Stimulated activated CD8-positive, alpha-beta memory T cell treated with anti-CD3 and anti-CD28 coated beads, Interleukin-12 subunit alpha, Interleukin-12 subunit beta, amount 100 ng/mL, for 4 hours (primary cell): ENCODE data around the gene EIPR1.
"Not testable (repeated sequence)": the region's sequence is repeated elsewhere in the genome, so short reads cannot be mapped to it uniquely, and the experiment has no call there.

ENCODE experiments used
- DNase-seq: peaks from one replicate; pipeline ENCODE4 v3.0.0-alpha.2; 2020; ENCODE audit warnings: low read depth

The EIPR1 gene

GRCh38 chr2:3357926-3358325 is 19.7 kb downstream of the EIPR1 start:
- DNase-seq: no peak

- DNase-seq: not testable (repeated sequence)
Observed at GRCh38 chr2:3357446-3357845, 20.2 kb downstream of the EIPR1 start.

DNA sequence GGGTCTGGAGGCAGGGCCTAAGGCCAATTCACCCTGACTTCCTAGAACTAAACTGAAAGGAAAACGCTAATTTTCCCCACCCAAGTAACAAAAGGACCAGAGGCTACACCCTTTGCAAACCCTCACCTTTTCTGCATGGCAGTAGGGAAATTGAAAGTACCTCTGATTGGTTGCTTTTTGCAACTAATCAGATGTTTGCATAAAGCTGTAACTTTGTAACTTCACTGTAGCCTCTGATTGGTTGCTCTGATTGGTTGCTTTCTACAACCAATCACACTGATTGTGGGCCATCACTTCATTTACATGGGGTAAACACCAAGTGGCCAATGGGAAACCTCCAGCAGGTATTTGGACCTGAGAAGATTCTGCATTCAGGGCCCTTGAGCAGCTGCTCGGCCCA is 20.8 kb downstream of the EIPR1 start:
- no peak for DNase-seq

DNA sequence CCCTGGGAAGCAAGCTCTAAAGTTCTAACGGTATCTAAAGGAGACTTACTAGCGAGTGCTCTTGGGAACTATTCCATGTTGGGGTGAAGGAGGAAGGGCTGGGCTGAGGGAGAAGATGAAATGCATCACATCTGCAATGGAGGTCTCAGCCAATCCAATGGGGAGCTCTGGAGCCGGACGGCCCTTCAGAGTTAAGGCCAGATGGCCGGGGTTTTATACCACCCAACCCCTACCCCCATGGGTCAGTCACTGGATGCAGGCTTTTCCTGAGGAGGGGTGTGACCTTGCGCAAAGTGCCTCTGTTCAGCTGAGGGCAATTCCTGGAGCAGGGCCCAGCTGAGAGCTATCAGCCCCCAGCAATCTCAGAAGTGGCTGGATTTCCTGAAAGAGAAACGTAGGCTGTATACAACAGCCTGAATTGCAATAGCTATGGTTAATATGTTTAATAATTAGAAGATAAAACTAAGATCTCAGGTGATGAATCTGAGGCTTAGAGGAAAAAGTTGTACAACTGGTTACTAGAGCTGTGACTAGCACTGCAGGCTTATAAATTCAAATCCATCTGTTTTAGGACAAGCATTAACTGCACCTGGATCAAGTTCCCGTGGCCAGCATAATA is 21.6 kb downstream of the EIPR1 start:
- DNase-seq: no peak

GRCh38 chr2:3354986-3355385 is 22.6 kb downstream of the EIPR1 start:
- no peak for DNase-seq

DNA sequence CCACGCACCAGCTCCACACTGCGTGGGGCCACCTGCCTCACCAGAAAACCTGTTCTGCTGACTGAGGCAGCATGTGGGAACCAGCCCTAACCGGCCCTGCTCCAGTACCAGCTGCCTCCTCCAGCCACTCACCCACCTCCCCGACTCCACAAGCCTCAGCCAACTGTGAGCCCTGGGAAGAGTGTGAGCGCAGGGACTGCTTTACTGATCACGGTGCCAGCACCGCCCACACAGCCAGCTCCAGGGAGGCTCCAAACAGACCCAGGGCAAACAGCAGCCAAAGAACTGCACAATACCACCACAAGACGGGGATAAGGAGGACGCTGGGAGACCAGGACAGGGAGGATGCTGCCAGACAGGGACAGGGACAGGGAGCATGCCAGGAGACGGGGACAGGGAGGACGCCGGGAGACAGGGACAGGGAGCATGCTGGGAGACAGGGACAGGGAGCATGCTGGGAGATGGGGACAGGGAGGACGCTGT is 28.4 kb downstream of the EIPR1 start:
- DNase-seq: no peak

DNA sequence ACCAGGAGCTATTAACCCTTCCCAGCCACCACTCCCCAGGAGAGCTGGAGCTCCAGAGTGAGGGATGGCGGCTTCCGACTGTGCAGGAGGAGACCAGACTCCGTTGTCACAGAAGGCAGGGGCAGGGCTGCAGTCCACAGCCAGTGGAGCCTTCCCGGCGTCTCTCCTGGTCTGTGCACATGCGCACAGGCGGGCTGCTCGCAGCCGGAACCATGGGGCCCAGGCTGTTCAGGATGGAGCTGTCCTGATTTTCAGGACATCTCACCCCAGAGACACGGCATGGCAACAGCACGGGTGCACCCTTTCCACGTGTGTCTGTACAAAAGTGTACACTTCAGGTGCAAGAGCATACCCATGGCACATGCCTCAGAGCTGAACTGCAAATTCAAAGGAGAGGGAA is 28.9 kb downstream of the EIPR1 start:
- no peak for DNase-seq

DNA sequence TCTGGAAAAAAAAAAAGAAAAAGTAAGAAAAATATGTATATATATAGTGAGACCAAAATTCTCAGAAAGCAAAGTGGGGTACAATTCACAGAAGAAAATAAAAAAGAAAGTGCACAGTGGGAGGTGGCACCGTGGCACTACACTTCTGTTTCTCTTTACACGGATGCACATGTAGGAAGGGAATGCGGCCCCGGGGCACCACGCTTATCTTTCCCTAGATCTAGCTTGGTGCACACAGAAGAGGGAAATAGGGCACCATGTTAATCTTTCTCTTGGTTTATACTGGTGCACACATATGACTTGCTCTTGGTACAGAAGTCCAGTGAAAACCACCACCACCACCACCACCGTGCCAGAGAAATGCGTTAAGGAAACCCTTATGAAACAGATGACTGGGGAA is 32.0 kb downstream of the EIPR1 start:
- no peak for DNase-seq

DNA sequence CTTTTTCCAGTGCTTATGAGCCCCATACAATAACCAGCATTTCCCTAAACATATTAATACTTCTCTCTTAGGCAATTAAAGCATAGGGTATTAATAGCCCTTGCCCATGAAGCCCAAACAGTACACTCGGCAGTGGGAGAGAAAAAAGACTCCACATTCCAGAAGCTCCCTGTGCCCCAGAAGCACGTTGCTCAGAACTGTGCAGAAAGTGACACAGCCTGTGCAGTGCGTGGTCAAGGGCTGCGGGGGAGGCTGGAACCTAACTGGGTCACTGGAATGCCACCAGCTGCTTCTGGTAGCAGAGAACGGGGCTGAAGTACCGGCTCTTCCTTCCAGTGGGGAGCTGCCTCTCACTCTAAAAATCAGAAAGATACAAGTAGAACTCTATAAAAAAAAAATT is 32.7 kb downstream of the EIPR1 start:
- DNase-seq: no peak

GRCh38 chr2:3343012-3343411 is 34.6 kb downstream of the EIPR1 start:
- no peak for DNase-seq

- no peak for DNase-seq
Observed at GRCh38 chr2:3342324-3342723, 35.3 kb downstream of the EIPR1 start.

DNA sequence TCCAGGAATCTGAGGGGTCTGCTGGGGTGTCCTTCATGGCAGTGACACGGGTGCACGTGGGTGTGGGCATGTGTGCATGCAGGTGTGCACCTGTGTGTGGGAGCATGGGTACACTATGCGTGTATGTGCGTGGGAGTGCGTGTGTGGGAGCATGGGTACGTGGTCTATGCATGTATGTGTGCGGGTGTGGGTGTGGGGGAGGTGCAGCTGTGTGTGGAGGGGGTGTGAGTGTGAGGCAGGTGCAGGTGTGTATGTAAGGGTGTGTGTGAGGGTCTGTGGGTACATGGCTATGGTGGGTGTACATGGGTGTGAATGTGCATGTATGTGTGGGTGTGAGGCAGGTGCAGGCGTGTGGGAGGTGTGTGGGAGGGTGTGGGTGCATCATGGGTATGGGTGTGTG is 36.3 kb downstream of the EIPR1 start:
- DNase-seq: no peak

DNA sequence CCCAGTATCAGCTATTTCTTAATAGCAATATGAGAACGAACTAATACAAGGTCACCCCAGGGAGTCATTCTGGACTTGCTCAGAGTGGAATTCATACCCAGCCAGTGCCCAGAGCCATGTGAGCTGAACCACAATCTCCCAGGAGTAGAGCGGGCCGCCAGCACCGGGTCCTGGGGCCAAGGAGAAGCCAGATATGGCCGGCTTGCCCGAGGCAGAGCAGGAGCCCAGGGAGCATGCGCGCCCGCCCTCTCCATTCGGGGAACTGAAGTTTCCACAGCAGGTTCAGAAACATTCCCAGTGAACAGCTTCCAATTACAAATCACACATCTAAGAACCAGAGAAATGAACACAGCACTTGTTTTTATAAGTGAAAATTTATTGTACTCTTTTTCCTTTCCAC is 37.5 kb downstream of the EIPR1 start:
- DNase-seq: no peak

DNA sequence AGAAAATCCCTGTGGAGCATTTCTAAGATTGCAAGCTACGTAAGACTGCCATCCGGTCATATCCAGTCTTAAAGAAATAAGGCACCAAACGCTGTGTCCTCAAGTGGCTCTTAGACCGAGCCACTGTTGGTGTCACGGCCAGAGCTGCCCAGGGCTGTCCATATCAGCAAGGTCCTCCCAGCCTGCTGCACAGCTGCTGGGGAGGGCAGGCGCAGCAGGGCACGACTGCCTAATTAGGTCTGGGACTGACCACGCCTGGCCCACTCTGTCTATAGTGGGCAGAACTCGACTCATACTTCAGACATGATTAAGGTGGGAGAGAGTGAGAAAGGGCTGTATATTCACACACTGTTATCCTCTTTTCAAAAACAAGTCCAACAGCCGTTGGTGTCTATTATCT is 39.3 kb downstream of the EIPR1 start:
- DNase-seq: no peak

DNA sequence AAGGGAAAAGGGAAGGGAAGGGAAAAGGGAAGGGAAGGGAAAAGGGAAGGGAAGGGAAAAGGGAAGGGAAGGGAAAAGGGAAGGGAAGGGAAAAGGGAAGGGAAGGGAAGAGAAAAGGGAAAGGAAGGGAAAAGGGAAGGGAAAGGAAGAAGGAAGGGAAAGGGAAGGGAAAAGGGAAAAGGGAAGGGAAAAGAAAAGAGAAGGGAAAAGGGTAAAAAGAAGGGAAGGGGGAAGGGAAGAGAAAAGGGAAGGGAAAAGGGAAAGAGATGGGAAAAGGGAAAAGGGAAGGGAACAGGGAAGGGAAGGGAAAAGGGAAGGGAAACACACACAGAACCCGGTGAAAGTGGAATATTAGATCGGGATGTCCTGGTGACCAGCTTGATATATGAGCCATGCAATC is 40.8 kb downstream of the EIPR1 start:
- no peak for DNase-seq

DNA sequence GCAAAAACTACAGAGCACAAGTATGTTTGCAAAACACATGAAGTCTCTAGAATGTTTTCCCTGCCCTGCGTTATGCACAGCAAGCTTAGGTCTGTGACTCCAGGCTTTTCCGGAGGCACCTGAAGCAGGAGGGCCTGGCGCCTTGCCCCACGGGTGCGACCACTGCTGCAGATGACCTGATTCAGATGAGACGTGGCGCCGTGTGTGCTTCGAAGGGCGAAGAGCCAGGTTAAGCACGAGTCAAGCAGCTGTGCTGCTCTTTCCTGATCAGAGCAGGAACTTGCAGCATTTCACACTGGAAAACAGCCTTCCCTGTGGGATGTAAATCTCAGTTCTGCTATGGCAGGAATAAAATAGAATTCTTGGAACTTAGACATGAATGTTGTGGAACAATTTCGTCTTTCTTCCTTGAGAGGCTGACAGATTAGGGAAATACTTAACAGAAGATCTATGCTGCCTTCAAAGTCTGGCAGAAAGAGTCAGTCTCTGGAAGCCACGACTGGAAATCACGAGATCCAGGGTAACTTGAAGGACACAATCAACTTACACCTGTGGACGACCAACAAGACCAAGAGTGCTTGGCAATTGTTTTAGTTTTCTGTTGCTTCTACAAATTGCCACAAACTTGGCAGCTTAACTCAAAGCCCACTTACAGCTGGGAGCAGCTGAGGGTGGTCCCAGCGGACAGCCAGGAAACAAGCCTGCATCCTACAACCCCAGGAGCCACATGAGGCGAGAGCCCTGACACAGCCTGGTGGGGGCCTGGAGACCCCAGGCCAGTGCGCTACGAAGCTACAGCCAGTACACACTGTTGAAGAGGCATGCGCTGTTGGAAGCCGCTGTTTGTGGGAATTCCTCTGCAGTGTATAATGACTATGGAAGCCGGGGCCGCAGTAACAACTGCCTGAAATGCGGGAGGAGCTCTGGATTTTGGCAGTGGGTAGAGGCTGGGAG is 42.9 kb downstream of the EIPR1 start:
- no peak for DNase-seq

- no peak for DNase-seq
Observed at GRCh38 chr2:3332133-3332532, 45.5 kb downstream of the EIPR1 start.

GRCh38 chr2:3329491-3329890 is 48.1 kb downstream of the EIPR1 start:
- no peak for DNase-seq

GRCh38 chr2:3326871-3327270 is 50.7 kb downstream of the EIPR1 start:
- DNase-seq: no peak

DNA sequence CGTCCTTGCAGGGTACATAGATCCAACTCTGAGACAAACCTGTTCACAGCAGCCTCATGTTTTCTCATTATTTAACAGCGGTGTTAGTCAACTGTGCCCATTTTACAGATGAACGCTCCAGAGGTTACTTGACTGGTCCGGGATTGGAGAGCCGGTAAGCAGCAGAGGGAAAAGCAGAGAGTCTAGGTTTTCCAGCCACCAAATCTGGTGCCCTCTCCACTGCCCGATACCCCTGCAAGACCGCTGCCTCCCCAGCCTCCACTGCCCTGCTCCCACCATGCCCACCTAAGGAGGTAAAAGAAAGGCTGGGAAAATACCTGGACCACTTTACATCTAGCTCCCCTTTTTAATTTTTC is 51.5 kb downstream of the EIPR1 start:
- DNase-seq: no peak

- no peak for DNase-seq
Observed at GRCh38 chr2:3325458-3326181, 52.0 kb downstream of the EIPR1 start.

- no peak for DNase-seq
Observed at GRCh38 chr2:3324404-3325281, 53.0 kb downstream of the EIPR1 start.
